HEK293 (cell line): ENCODE results near the gene SOS2.

Experiments used
- CTCF ChIP-seq: fragments of 450-650 bp; formaldehyde crosslinking; IDR thresholded peaks from 2 replicates; pipeline ENCODE4 v1.5.1; 2016; ENCODE audit warnings: missing biosample characterization, missing genetic modification characterization
- KLF10 ChIP-seq: fragments of 450-650 bp; IDR thresholded peaks from 2 replicates; pipeline ENCODE4 v1.5.1; 2018; ENCODE audit warnings: missing biosample characterization, mild to moderate bottlenecking, missing genetic modification characterization
- PATZ1 ChIP-seq: fragments of 450-650 bp; formaldehyde crosslinking; IDR thresholded peaks from 2 replicates; pipeline ENCODE4 v1.5.1; 2016; ENCODE audit warnings: missing biosample characterization, missing genetic modification characterization
- ZNF10 ChIP-seq: fragments of 450-650 bp; formaldehyde crosslinking; IDR thresholded peaks from 2 replicates; pipeline ENCODE4 v1.5.1; 2017; ENCODE audit warnings: missing biosample characterization, missing genetic modification characterization
- ZNF155 ChIP-seq: fragments of 450-650 bp; formaldehyde crosslinking; IDR thresholded peaks from 2 replicates; pipeline ENCODE4 v1.5.1; 2016; ENCODE audit warnings: missing biosample characterization, missing genetic modification characterization
- ZNF266 ChIP-seq: fragments of 450-650 bp; formaldehyde crosslinking; IDR thresholded peaks from 2 replicates; pipeline ENCODE4 v1.5.1; 2016; ENCODE audit warnings: missing biosample characterization, missing genetic modification characterization, low read depth
- ZNF280D ChIP-seq: fragments of 450-650 bp; formaldehyde crosslinking; IDR thresholded peaks from 2 replicates; pipeline ENCODE4 v1.5.1; 2016; ENCODE audit warnings: missing biosample characterization, missing genetic modification characterization
- ZNF362 ChIP-seq: fragments of 450-650 bp; formaldehyde crosslinking; IDR thresholded peaks from 2 replicates; pipeline ENCODE4 v1.5.1; 2016; ENCODE audit warnings: missing biosample characterization, missing genetic modification characterization
- ZNF561 ChIP-seq: fragments of 450-650 bp; IDR thresholded peaks from 2 replicates; pipeline ENCODE4 v1.5.1; 2018; ENCODE audit warnings: missing biosample characterization, missing genetic modification characterization, borderline replicate concordance
- ZNF571 ChIP-seq: fragments of 450-650 bp; formaldehyde crosslinking; IDR thresholded peaks from 2 replicates; pipeline ENCODE4 v1.5.0; 2017; ENCODE audit warnings: missing biosample characterization, missing genetic modification characterization

GRCh38 chr14:50093496-50093895 is 137.9 kb downstream of the SOS2 start:
- TF ChIP-seq KLF10 (tag by site-specific recombination) (no peak), ZNF561 (tag by site-specific recombination) (no peak), ZNF571 (tag by site-specific recombination) (no peak), ZNF10 (tag by site-specific recombination) (no peak), PATZ1 (tag by site-specific recombination) (no peak), ZNF280D (tag by site-specific recombination) (no peak), CTCF (tag by site-specific recombination) (no peak), ZNF362 (no peak), ZNF266 (tag by site-specific recombination) (no peak), ZNF155 (tag by site-specific recombination) (no peak)
